CD4-positive, alpha-beta T cell (primary cell): ENCODE measurements around the gene USP32. TPM values are rescaled to one million over a fixed set of nuclear protein-coding genes. Genes with fewer than 3 reads are reported as not detected.

Experiments used
- ATAC-seq: fragments of 200-7000 bp; cut with Tn5 transposase; one replicate; pipeline ENCODE4 v1.10.0; 2022; ENCODE audit warnings: mild to moderate bottlenecking; ENCODE audit not compliant: poor library complexity
- CTCF ChIA-PET: fragments of 350-600 bp; sonication (Branson Sonifier 250); formaldehyde crosslinking; loops from one replicate; lab custom pipeline; 2021; ENCODE audit warnings: antibody characterized with exemption, inconsistent platforms; lab: Charles Lee
- POLR2A ChIA-PET: fragments of 350-600 bp; sonication (Branson Sonifier 250); formaldehyde crosslinking; loops from one replicate; lab custom pipeline; 2021; ENCODE audit warnings: antibody characterized with exemption, inconsistent platforms; lab: Charles Lee
- DNase-seq, 14 experiments: peaks; one replicate each; pipeline ENCODE4 v3.0.0-alpha.2; 2013 to 2020; ENCODE audit warnings: mixed read lengths in 2 of 14
- H3K27ac ChIP-seq, 2 donors: one replicate each; pipeline versions ENCODE4 v1.5.1 to v1.7.0; 2013; ENCODE audit warnings: low read length in 2 of 2, low read depth in 1 of 2, mild to moderate bottlenecking in 1 of 2
- H3K27me3 ChIP-seq, 2 experiments: 1 replicate in 1 of 2; 2 replicates in 1 of 2; pipeline versions ENCODE4 v1.6.1 to v1.7.0; 2013; ENCODE audit warnings: low read length in 2 of 2, control low read depth in 1 of 2, mild to moderate bottlenecking in 1 of 2, moderate library complexity in 1 of 2; ENCODE audit not compliant: insufficient read depth in 2 of 2, control insufficient read depth in 1 of 2
- H3K36me3 ChIP-seq: one replicate; pipeline ENCODE4 v1.6.1; 2013; ENCODE audit warnings: low read length, control low read depth; ENCODE audit not compliant: insufficient read depth
- H3K4me1 ChIP-seq: one replicate; pipeline ENCODE4 v1.6.1; 2013; ENCODE audit warnings: low read length, control low read depth; ENCODE audit not compliant: insufficient read depth
- H3K4me3 ChIP-seq: one replicate; pipeline ENCODE4 v1.5.1; 2013; ENCODE audit warnings: mild to moderate bottlenecking, low read length, moderate library complexity
- H3K9me3 ChIP-seq, 2 experiments: 1 replicate in 1 of 2; 2 replicates in 1 of 2; pipeline versions ENCODE4 v1.6.1 to v1.7.0; 2013; ENCODE audit warnings: low read length in 2 of 2, mild to moderate bottlenecking in 2 of 2, control low read depth in 1 of 2, moderate library complexity in 1 of 2; ENCODE audit not compliant: control insufficient read depth in 1 of 2, insufficient read depth in 1 of 2
- H3K27ac Mint-ChIP-seq: one replicate; pipeline ENCODE4 v1.8.0; 2020; ENCODE audit warnings: mixed read lengths
- H3K27me3 Mint-ChIP-seq: one replicate; pipeline ENCODE4 v1.8.0; 2021; ENCODE audit warnings: mixed read lengths
- H3K36me3 Mint-ChIP-seq: one replicate; pipeline ENCODE4 v1.8.0; 2021; ENCODE audit warnings: low read depth, mixed read lengths
- H3K4me1 Mint-ChIP-seq: one replicate; pipeline ENCODE4 v1.8.0; 2021; ENCODE audit warnings: low read depth, mixed read lengths
- H3K4me3 Mint-ChIP-seq: one replicate; pipeline ENCODE4 v1.8.0; 2020; ENCODE audit warnings: mild to moderate bottlenecking, mixed read lengths
- H3K9me3 Mint-ChIP-seq: one replicate; pipeline ENCODE4 v1.8.0; 2020; ENCODE audit warnings: mixed read lengths
- intact Hi-C, 2 experiments: fragments of 100-400 bp; cut with DNase I in 1 of 2; cut with micrococcal nuclease in 1 of 2; formaldehyde crosslinking; loops; one replicate each; pipeline versions ENCODE4 v1.15.1 to v1.9.0; 2023 to 2025; cut with DNase I, micrococcal nuclease
- total RNA-seq, 174 experiments: library from RNA in 2 of 174; stranded (reverse) in 2 of 174; gene quantifications; one replicate each; pipeline ENCODE4 v1.2.3 and lab custom pipeline; 2021 to 2026
- TF ChIP-seq, protein P1 (sequence below): fragments of 200-600 bp; IDR thresholded peaks from one replicate; pipeline ENCODE4 v1.8.0; 2022; ENCODE audit warnings: antibody characterized with exemption, mild to moderate bottlenecking

The USP32 gene
- total RNA-seq, 2 experiments from 2014 or later = 23.9 to 24.7 TPM

DNA sequence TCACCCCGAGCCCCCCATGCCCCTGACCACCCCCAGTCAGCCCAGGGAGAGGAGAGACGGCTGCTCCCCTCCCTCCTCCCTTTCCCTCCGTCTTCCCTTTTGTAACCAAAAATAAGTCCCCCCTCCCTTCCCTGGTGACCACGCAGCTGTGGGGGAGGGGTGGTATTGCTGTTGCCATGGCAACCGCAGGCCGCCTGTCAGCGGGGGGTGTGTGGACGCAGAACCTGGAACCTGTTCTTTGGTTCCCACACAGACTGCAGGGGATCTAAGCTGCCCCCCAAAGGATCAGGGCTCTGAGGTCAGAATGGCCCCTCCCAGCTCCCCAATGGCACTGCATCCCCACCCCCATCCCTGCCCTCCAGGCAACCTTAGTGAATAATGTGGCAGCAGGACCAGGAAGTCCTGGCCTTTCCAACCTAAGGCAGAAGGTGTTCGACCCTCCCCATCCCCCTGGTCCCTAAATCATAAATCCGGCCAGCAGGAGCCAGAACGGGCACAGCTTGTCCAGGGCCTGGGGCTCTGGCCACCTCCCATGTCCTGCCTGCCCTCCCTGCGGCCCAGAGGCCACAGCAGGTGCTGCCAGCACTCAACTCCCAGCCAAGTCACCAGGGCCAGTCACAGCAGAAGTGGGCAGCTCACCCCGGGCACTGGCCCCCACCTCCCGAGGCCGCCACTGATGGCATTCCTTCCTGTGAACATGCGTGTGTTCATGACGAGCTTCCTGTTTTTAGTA is 230.2 kb downstream of the USP32 start:
- Histone ChIP-seq H3K27me3 (peaks cover 0 to 3% of the 10 kb centered on the region in 2 experiments), H3K27ac (no peak overlapping the region), H3K36me3 (no peaks in the 10 kb centered on the region), H3K9me3 (no peaks in the 10 kb centered on the region), H3K4me1 (peaks cover 10% of the 10 kb centered on the region), H3K4me3 (no peak overlapping the region)
- DNase-seq = peak in 1 of 14 experiments; percentile 32
- Mint-ChIP-seq H3K4me3 (no peak overlapping the region), H3K36me3 (no peaks in the 10 kb centered on the region), H3K9me3 (no peaks in the 10 kb centered on the region), H3K27ac (no peak overlapping the region), H3K27me3 (peaks cover 20% of the 10 kb centered on the region), H3K4me1 (no peaks in the 10 kb centered on the region)
- CTCF ChIA-PET = no interaction called here
- POLR2A ChIA-PET = no interaction called here
- no peak for ATAC-seq
- intact Hi-C loops = no loop called here
- TF ChIP-seq, protein P1, sequence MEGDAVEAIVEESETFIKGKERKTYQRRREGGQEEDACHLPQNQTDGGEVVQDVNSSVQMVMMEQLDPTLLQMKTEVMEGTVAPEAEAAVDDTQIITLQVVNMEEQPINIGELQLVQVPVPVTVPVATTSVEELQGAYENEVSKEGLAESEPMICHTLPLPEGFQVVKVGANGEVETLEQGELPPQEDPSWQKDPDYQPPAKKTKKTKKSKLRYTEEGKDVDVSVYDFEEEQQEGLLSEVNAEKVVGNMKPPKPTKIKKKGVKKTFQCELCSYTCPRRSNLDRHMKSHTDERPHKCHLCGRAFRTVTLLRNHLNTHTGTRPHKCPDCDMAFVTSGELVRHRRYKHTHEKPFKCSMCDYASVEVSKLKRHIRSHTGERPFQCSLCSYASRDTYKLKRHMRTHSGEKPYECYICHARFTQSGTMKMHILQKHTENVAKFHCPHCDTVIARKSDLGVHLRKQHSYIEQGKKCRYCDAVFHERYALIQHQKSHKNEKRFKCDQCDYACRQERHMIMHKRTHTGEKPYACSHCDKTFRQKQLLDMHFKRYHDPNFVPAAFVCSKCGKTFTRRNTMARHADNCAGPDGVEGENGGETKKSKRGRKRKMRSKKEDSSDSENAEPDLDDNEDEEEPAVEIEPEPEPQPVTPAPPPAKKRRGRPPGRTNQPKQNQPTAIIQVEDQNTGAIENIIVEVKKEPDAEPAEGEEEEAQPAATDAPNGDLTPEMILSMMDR = no peak

- H3K4me1 ChIP-seq = peaks cover 8% of the 10 kb centered on the region
- H3K9me3 ChIP-seq = no peaks in the 10 kb centered on the region
- no peaks in the 10 kb centered on the region for H3K4me1 Mint-ChIP-seq
- H3K36me3 Mint-ChIP-seq = no peaks in the 10 kb centered on the region
- ChIA-PET POLR2A (no interaction called here), CTCF (no interaction called here)
- H3K27ac Mint-ChIP-seq = no peak overlapping the region
- no peak overlapping the region for H3K27ac ChIP-seq
- peaks cover 26% of the 10 kb centered on the region for H3K27me3 Mint-ChIP-seq
- H3K4me3 ChIP-seq = no peak overlapping the region
- DNase-seq (no peak), ATAC-seq (no peak)
- H3K4me3 Mint-ChIP-seq = no peak overlapping the region
- intact Hi-C loops = no loop called here
- H3K9me3 Mint-ChIP-seq = no peaks in the 10 kb centered on the region
- H3K27me3 ChIP-seq = peaks cover 3% of the 10 kb centered on the region in 2 experiments
- TF ChIP-seq, protein P1 = no peak
- H3K36me3 ChIP-seq = no peaks in the 10 kb centered on the region
Measured at GRCh38 chr17:60160829-60161501, 231.0 kb downstream of the USP32 start.

DNA sequence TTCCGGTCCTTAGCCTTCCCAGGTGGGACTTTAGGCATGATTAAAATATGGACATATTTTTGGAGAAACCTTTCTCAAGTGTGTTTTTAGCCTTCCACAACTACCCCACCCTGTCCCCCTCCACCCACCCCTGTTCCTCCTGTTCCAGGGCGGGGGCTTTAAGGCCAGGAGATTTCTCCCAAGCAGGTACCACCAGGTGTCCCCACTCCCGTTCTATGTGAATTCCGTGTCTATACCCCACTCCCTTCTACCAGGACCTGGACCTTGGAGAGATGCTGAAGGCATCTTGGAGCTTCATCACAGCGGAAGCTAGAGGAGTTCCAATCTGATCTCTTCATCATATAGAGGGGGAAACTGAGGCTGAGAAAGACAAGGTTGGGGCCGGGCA is 232.5 kb downstream of the USP32 start:
- CTCF ChIA-PET = no interaction called here
- TF ChIP-seq, protein P1 = no peak
- no peaks in the 10 kb centered on the region for H3K36me3 ChIP-seq
- no peak overlapping the region for H3K4me3 ChIP-seq
- no peak for ATAC-seq
- H3K4me3 Mint-ChIP-seq = no peak overlapping the region
- H3K27ac ChIP-seq = no peak overlapping the region
- H3K27me3 ChIP-seq = peaks cover 3 to 4% of the 10 kb centered on the region in 2 experiments
- no peak overlapping the region for H3K27ac Mint-ChIP-seq
- H3K9me3 ChIP-seq = no peaks in the 10 kb centered on the region
- no peaks in the 10 kb centered on the region for H3K4me1 ChIP-seq
- DNase-seq = no peak
- no peaks in the 10 kb centered on the region for H3K9me3 Mint-ChIP-seq
- H3K4me1 Mint-ChIP-seq = no peaks in the 10 kb centered on the region
- intact Hi-C loops = no loop called here
- POLR2A ChIA-PET = no interaction called here
- no peaks in the 10 kb centered on the region for H3K36me3 Mint-ChIP-seq
- H3K27me3 Mint-ChIP-seq = peaks cover 35% of the 10 kb centered on the region
